K562 (cell line): ENCODE results near the gene SLC28A1. TPM values are rescaled to one million over a fixed set of nuclear protein-coding genes. Genes with fewer than 3 reads are reported as not detected.

Experiments
- ATAC-seq: fragments of 200-7000 bp; cut with Tn5 transposase; 3 replicates; pipeline ENCODE4 v1.9.1; 2020; ENCODE audit warnings: moderate library complexity
- BruUV-seq: library from RNA; stranded (reverse); fragments of 400-500 nt; replicated peaks from 2 replicates; lab custom pipeline; 2021; lab: Mats Ljungman, UMichigan
- CTCF ChIA-PET: fragments of 300-600 bp; formaldehyde crosslinking; extraction: SDS; loops from one replicate; lab custom pipeline; 2021; ENCODE audit warnings: low intra/inter-chr PET ratio; lab: Yijun Ruan, JAX
- POLR2A ChIA-PET: fragments of 300-600, 350-650 bp; sonication (Branson Sonifier 250); formaldehyde crosslinking; extraction: SDS; loops from one replicate; lab custom pipeline; 2021; ENCODE audit warnings: antibody characterized with exemption, inconsistent platforms; lab: Yijun Ruan, JAX
- DNase-seq, 4 experiments: peaks; one replicate each; pipeline versions ENCODE4 v3.0.0 to v3.0.0-alpha.2; 2011 to 2018; ENCODE audit warnings: low spot score in 3 of 4, mixed read lengths in 3 of 4; ENCODE audit errors: extremely low read depth in 1 of 4
- FAIRE-seq: peaks from 2 replicates; lab custom pipeline; 2011; peaks lifted over from hg19 to GRCh38; lab: Jason Lieb, UNC
- H2AFZ ChIP-seq: 2 replicates; pipeline ENCODE4 v1.6.0; 2011; ENCODE audit warnings: low read depth, low read length, control low read depth, inconsistent platforms
- H3K27ac ChIP-seq: fragments of 200-600 bp; 3 replicates; pipeline ENCODE4 v1.8.0; 2011; ENCODE audit warnings: low read depth, mild to moderate bottlenecking, control low read depth, inconsistent platforms, low read length, moderate library complexity, mixed read lengths; ENCODE audit errors: extremely low read depth
- H3K27me3 ChIP-seq, 2 experiments: fragments of 300-600 bp in 1 of 2; 2 replicates in 1 of 2; 3 replicates in 1 of 2; pipeline versions ENCODE4 v1.6.0 to v1.8.0; 2011; ENCODE audit warnings: inconsistent platforms in 2 of 2, low read length in 2 of 2, mild to moderate bottlenecking in 1 of 2, mixed read lengths in 1 of 2, moderate library complexity in 1 of 2; ENCODE audit not compliant: control insufficient read depth in 2 of 2, insufficient read depth in 2 of 2
- H3K36me3 ChIP-seq: fragments of 300-600 bp; 3 replicates; pipeline ENCODE4 v1.8.0; 2011; ENCODE audit warnings: mild to moderate bottlenecking, low read length, inconsistent platforms; ENCODE audit not compliant: control insufficient read depth, insufficient read depth
- H3K4me1 ChIP-seq, 2 experiments: fragments of 200-600 bp in 1 of 2; replicated peaks in 1 of 2; 2 replicates in 1 of 2; 3 replicates in 1 of 2; pipeline versions ENCODE4 v1.5.1 to v1.8.0; 2011; ENCODE audit warnings: inconsistent platforms in 2 of 2, low read length in 2 of 2, mild to moderate bottlenecking in 1 of 2, mixed read lengths in 1 of 2, moderate library complexity in 1 of 2; ENCODE audit not compliant: control insufficient read depth in 2 of 2, insufficient read depth in 2 of 2
- H3K4me2 ChIP-seq: 2 replicates; pipeline ENCODE4 v1.6.1; 2011; ENCODE audit warnings: low read length, control low read depth, inconsistent platforms, mixed read lengths; ENCODE audit not compliant: insufficient read depth
- H3K4me3 ChIP-seq: fragments of 200-600 bp; sonication (generic), shearing (Covaris generic); 2 replicates; pipeline ENCODE4 v1.5.1; 2016; ENCODE audit warnings: control low read depth, inconsistent platforms
- H3K79me2 ChIP-seq: fragments of 200-600 bp; 3 replicates; pipeline ENCODE4 v1.8.0; 2011; ENCODE audit warnings: low read length, inconsistent platforms; ENCODE audit not compliant: control insufficient read depth, insufficient read depth
- H3K9ac ChIP-seq, 2 experiments: 2 replicates each; pipeline versions ENCODE4 v1.6.0 to v1.6.1; 2011; ENCODE audit warnings: low read depth in 2 of 2, low read length in 2 of 2, control low read depth in 1 of 2, inconsistent platforms in 1 of 2, mild to moderate bottlenecking in 1 of 2, mixed read lengths in 1 of 2; ENCODE audit not compliant: insufficient read depth in 1 of 2
- H3K9me1 ChIP-seq: one replicate; pipeline ENCODE4 v1.6.0; 2011; ENCODE audit warnings: inconsistent platforms, mild to moderate bottlenecking, low read length, moderate library complexity; ENCODE audit not compliant: control insufficient read depth, insufficient read depth
- H3K9me3 ChIP-seq: replicated peaks from 2 replicates; pipeline ENCODE4 v1.5.1; 2011; ENCODE audit warnings: low read depth, low read length, inconsistent platforms; ENCODE audit not compliant: control insufficient read depth, insufficient read depth
- H4K20me1 ChIP-seq: replicated peaks from 2 replicates; pipeline ENCODE4 v1.6.1; 2011; ENCODE audit warnings: low read length, inconsistent platforms, mixed read lengths; ENCODE audit not compliant: control insufficient read depth, insufficient read depth
- CBX3 ChIP-seq, 2 experiments: IDR thresholded peaks; 1 replicate in 1 of 2; 2 replicates in 1 of 2; pipeline ENCODE4 v1.6.1; 2012; ENCODE audit warnings: inconsistent platforms in 2 of 2, low read length in 2 of 2, borderline replicate concordance in 1 of 2, control low read depth in 1 of 2
- FOSL1 ChIP-seq: fragments of 200-800 bp; sonication (Bioruptor generic); conservative IDR thresholded peaks from 2 replicates; pipeline ENCODE4 v1.6.1; 2016; ENCODE audit warnings: missing genetic modification characterization, missing compliant biosample characterization
- FOXJ3 ChIP-seq: sonication (generic); formaldehyde crosslinking; IDR thresholded peaks from 2 replicates; pipeline ENCODE4 v1.4.0; 2020; ENCODE audit warnings: mild to moderate bottlenecking, missing genetic modification reagents
- POLR2AphosphoS2 ChIP-seq: IDR thresholded peaks from 2 replicates; pipeline ENCODE4 v1.6.1; 2012; ENCODE audit warnings: low read length, improper control_type of control experiment
- RBM39 ChIP-seq: fragments of 200-400 bp; formaldehyde crosslinking; optimal IDR thresholded peaks from 2 replicates; pipeline ENCODE3; 2018; ENCODE audit warnings: low read depth, low read length
- SETDB1 ChIP-seq: IDR thresholded peaks from one replicate; pipeline ENCODE4 v1.6.1; 2012; ENCODE audit warnings: low read length, control low read depth, inconsistent platforms
- TFAM ChIP-seq: fragments of 250-450 bp; sonication (Bioruptor Pico); conservative IDR thresholded peaks from 2 replicates; pipeline ENCODE4 v1.5.0; 2021; ENCODE audit warnings: mild to moderate bottlenecking, moderate library complexity
- ZNF431 ChIP-seq: sonication (generic); formaldehyde crosslinking; IDR thresholded peaks from 2 replicates; pipeline ENCODE4 v1.8.0; 2022; ENCODE audit warnings: mild to moderate bottlenecking, missing genetic modification reagents
- ZNF76 ChIP-seq: fragments of 250-450 bp; sonication (Bioruptor Pico); IDR thresholded peaks from 2 replicates; pipeline ENCODE4 v1.4.0; 2020; ENCODE audit warnings: mild to moderate bottlenecking, moderate library complexity, borderline replicate concordance
- WGBS: fragments of 100-300 bp; shearing (Covaris generic); methylation state at CpG from one replicate; pipeline ENCODE4 v1.1.6; 2016; ENCODE audit warnings: low coverage, mixed read lengths; ENCODE audit not compliant: insufficient coverage; ENCODE audit errors: missing lambda C conversion rate; 5-methylcytosine and 5-hydroxymethylcytosine counted together
- in situ Hi-C: fragments of 300-500 bp; cut with MboI; formaldehyde crosslinking; loops from 4 replicates; pipeline ENCODE4 v1.15.0; 2018; ENCODE audit warnings: inconsistent platforms, mixed read lengths
- intact Hi-C: fragments of 100-400 bp; cut with micrococcal nuclease; formaldehyde crosslinking; loops from 2 replicates; pipeline ENCODE4 v1.14.2; 2022
- polyA plus RNA-seq, 8 experiments: library from polyadenylated mRNA; depleted of rRNA in 4 of 8; stranded (reverse) in 5 of 8; unstranded in 3 of 8; fragments of >200 nt; fragmentation: Nextera tagmentation in 2 of 8; fragmentation: Illumina TruSeq in 1 of 8; extraction: Ambion mirVana in 2 of 8; extraction: Trizol in 1 of 8; gene quantifications; 2 replicates each; pipeline versions ENCODE4 v1.2.1 to v1.2.3, GENCODE V29; 2011 to 2014; ENCODE audit warnings: inconsistent platforms in 1 of 8, missing spikeins in 1 of 8
- total RNA-seq, 7 experiments: library from RNA; depleted of rRNA in 6 of 7; stranded (reverse); fragments of >200 nt in 6 of 7; fragmentation: Illumina TruSeq in 2 of 7; extraction: Trizol in 2 of 7; gene quantifications; 2 replicates each; pipeline versions ENCODE4 v1.2.1 to v1.2.3, GENCODE V29; 2011 to 2021; ENCODE audit warnings: low replicate concordance in 1 of 7
- TF ChIP-seq, protein P1 (sequence below): sonication (generic); formaldehyde crosslinking; IDR thresholded peaks from 2 replicates; pipeline ENCODE4 v1.8.1; 2023; ENCODE audit warnings: mild to moderate bottlenecking, missing genetic modification reagents

Gene SLC28A1
- total and polyA plus RNA-seq, 9 of the 15 experiments (the other 6 are each of a cell fraction or from before 2014, with no cell fraction given), result 0.04 TPM; not detected in 8

DNA sequence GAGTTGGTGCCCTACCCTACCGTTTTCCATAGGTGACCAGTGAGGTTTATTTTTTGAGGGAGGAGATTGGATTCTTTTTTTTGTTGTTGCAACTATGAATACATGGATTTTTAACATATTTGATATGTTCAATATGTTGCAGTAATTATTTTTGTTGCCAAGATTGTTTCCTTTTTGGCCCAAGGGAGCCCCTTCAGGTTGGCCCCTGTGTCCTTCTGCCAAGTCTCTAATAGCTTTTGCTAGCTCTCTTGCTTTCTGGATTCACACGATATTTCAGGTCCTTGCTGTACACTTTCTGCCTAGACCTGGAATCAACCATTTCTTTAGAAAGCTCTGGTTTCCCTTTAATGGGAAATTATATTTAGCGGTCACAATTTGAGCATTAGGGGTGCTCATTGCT lies 22.7 kb upstream of the SLC28A1 start:
- POLR2A ChIA-PET, result interaction anchor here (1.3 to 2.1 kb wide), 3 partner anchors 8 to 17 kb away, joined by 3 to 5 read pairs (median 4); no protein-coding TSS in a partner anchor
- WGBS, result 3% methylated on average over 3 of the region's 3 CpGs
- TF ChIP-seq FOSL1 (tag) (no peak), FOXJ3 (CRISPR knock-in tag) (no peak), ZNF76 (CRISPR knock-in tag) (no peak), POLR2AphosphoS2 (no peak), ZNF431 (no peak), SETDB1 (no peak), TFAM (CRISPR knock-in tag) (no peak), RBM39 (no peak), CBX3 (IDR thresholded peaks at IDR 0.05; ENCODE audit: borderline replicate concordance in 1 of 2, low read length in 2 of 2) (no peak)
- TF ChIP-seq, protein P1, sequence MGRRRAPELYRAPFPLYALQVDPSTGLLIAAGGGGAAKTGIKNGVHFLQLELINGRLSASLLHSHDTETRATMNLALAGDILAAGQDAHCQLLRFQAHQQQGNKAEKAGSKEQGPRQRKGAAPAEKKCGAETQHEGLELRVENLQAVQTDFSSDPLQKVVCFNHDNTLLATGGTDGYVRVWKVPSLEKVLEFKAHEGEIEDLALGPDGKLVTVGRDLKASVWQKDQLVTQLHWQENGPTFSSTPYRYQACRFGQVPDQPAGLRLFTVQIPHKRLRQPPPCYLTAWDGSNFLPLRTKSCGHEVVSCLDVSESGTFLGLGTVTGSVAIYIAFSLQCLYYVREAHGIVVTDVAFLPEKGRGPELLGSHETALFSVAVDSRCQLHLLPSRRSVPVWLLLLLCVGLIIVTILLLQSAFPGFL, result no peak
- no TSS peak for BruUV-seq
- Histone ChIP-seq H3K36me3 (no peaks in the 10 kb centered on the region), H3K4me2 (no peak overlapping the region), H2AFZ (no peak overlapping the region), H3K79me2 (no peaks in the 10 kb centered on the region), H3K9ac (no peak overlapping the region), H3K4me3 (no peak overlapping the region), H3K27ac (no peak overlapping the region), H3K9me3 (no peaks in the 10 kb centered on the region), H3K4me1 (peaks cover 0 to 9% of the 10 kb centered on the region in 2 experiments; a peak in 2 of 5 replicates), H3K9me1 (no peaks in the 10 kb centered on the region), H4K20me1 (no peaks in the 10 kb centered on the region; the same call in 1 of the 2 replicates), H3K27me3 (peaks cover 22 to 53% of the 10 kb centered on the region in 2 experiments; a peak in 4 of 5 replicates)
- in situ Hi-C loops, result no loop called here
- DNase-seq, result no peak
- intact Hi-C loops, result loop anchor here (5.0 kb wide), 1 partner anchor 66 kb away; no protein-coding TSS in a partner anchor
- peak; percentile 26 for FAIRE-seq
- ATAC-seq, result no peak
- CTCF ChIA-PET, result interaction anchor here (1.1 kb wide), 1 partner anchor 187 kb away, joined by 3 read pairs; no protein-coding TSS in a partner anchor
